KMS-11 (cell line): ENCODE data around the gene KIF3C.

ENCODE experiments used
- H2AFZ ChIP-seq: fragments of 200-600 bp; sonication (generic); 2 replicates; pipeline ENCODE4 v1.6.1; 2016; ENCODE audit warnings: antibody characterized with exemption, mixed run types, low read depth
- H3K27ac ChIP-seq: fragments of 200-600 bp; sonication (generic); 2 replicates; pipeline ENCODE4 v1.6.1; 2016; ENCODE audit warnings: mild to moderate bottlenecking, mixed run types
- H3K27me3 ChIP-seq: fragments of 200-600 bp; sonication (generic); 2 replicates; pipeline ENCODE4 v1.6.1; 2017; ENCODE audit warnings: mild to moderate bottlenecking, low read depth, mixed run types, moderate library complexity; ENCODE audit not compliant: insufficient read depth
- H3K36me3 ChIP-seq: fragments of 200-600 bp; sonication (generic); 2 replicates; pipeline ENCODE4 v1.6.1; 2017; ENCODE audit warnings: mild to moderate bottlenecking, mixed run types; ENCODE audit not compliant: insufficient read depth
- H3K4me1 ChIP-seq: fragments of 200-600 bp; sonication (generic); 2 replicates; pipeline ENCODE4 v1.6.1; 2016; ENCODE audit warnings: mild to moderate bottlenecking, low read depth, mixed run types; ENCODE audit not compliant: poor library complexity, severe bottlenecking
- H3K4me2 ChIP-seq: fragments of 200-600 bp; sonication (generic); 2 replicates; pipeline ENCODE4 v1.7.0; 2016; ENCODE audit warnings: mild to moderate bottlenecking, mixed run types
- H3K4me3 ChIP-seq: fragments of 200-600 bp; sonication (generic); IDR thresholded peaks from 2 replicates; pipeline ENCODE4 v1.6.1; 2017; ENCODE audit warnings: low read depth, low read length, mixed read lengths; ENCODE audit not compliant: insufficient read depth
- H3K79me2 ChIP-seq: fragments of 200-600 bp; sonication (generic); 2 replicates; pipeline ENCODE4 v1.6.1; 2016; ENCODE audit warnings: low read depth, mixed run types; ENCODE audit not compliant: insufficient read depth
- H3K9ac ChIP-seq: fragments of 200-600 bp; sonication (generic); 2 replicates; pipeline ENCODE4 v1.6.1; 2016; ENCODE audit warnings: mild to moderate bottlenecking, mixed run types
- H4K20me1 ChIP-seq: fragments of 200-600 bp; sonication (generic); 2 replicates; pipeline ENCODE4 v1.6.1; 2016; ENCODE audit warnings: mild to moderate bottlenecking, mixed run types; ENCODE audit not compliant: insufficient read depth
- TF ChIP-seq, protein P1 (sequence below): fragments of 200-600 bp; sonication (generic); conservative IDR thresholded peaks from 2 replicates; pipeline ENCODE4 v1.6.1; 2017; ENCODE audit warnings: low read depth, mild to moderate bottlenecking, antibody characterized with exemption, low read length, moderate library complexity, mixed read lengths

Gene KIF3C

DNA sequence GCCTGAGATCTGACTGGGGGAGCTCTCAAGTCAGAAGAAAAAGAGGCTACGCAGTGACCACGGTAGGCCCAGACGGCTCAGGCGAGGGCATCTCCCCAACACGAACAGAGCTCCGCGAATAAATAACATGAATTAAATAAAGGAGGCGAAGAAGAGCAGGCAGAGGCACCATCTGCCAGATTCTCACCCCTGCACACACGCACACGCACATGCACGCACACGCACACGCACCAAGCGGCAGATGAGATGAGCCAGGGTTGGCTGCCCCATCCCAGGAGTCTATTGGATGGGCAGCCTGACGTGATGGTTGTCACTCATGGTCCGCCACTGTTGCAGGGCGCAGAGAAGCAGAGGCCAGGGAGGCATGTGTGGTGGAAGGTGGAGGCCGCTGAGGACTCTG, 53.6 kb downstream of the KIF3C start:
- H2AFZ ChIP-seq = no peak overlapping the region
- TF ChIP-seq, protein P1, sequence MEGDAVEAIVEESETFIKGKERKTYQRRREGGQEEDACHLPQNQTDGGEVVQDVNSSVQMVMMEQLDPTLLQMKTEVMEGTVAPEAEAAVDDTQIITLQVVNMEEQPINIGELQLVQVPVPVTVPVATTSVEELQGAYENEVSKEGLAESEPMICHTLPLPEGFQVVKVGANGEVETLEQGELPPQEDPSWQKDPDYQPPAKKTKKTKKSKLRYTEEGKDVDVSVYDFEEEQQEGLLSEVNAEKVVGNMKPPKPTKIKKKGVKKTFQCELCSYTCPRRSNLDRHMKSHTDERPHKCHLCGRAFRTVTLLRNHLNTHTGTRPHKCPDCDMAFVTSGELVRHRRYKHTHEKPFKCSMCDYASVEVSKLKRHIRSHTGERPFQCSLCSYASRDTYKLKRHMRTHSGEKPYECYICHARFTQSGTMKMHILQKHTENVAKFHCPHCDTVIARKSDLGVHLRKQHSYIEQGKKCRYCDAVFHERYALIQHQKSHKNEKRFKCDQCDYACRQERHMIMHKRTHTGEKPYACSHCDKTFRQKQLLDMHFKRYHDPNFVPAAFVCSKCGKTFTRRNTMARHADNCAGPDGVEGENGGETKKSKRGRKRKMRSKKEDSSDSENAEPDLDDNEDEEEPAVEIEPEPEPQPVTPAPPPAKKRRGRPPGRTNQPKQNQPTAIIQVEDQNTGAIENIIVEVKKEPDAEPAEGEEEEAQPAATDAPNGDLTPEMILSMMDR = no peak
- H3K27ac ChIP-seq = no peak overlapping the region
- no peak overlapping the region for H3K4me3 ChIP-seq
- H3K27me3 ChIP-seq = no peaks in the 10 kb centered on the region
- H3K36me3 ChIP-seq = no peaks in the 10 kb centered on the region
- H3K79me2 ChIP-seq = no peaks in the 10 kb centered on the region
- peaks cover 19% of the 10 kb centered on the region for H3K4me1 ChIP-seq
- no peak overlapping the region for H3K9ac ChIP-seq
- H4K20me1 ChIP-seq = no peaks in the 10 kb centered on the region
- no peak overlapping the region for H3K4me2 ChIP-seq

DNA sequence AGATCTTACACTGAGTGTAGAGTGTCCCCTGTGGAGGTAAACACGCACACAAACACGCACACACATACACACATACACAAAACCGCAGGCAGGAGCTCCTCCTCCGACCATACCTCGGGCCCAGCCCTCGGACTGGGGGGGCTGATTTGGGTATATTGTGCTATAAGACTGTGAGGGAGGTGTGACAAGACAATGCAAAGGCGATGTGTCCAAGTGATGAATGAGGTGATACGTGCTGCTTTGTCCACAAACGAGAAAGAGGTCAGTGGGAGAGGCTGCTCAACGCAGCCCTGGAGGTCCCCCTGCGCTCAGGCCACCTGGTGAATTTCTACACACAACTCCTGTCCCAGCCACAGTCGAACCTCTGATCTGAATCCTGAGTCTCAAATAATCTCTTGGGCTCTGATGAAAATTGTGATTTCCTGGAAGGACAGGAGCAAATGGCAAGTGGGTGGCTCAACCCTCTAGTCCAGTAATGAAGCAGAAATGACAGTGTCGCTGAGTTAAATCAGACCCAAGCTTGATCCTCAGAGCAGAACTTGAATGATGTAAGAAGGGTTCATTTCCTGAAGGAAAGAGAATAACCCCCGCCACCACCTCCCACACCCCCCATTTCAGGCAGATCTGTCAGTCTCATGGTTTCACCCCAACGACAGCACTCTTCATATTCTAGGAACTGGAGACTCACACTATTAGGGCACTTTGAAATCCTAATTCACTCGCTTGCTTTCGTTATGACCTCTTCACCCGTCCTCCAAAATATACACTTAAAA, 55.1 kb downstream of the KIF3C start:
- Histone ChIP-seq H4K20me1 (no peaks in the 10 kb centered on the region), H3K4me3 (no peak overlapping the region), H3K27ac (no peak overlapping the region), H3K27me3 (no peaks in the 10 kb centered on the region), H2AFZ (no peak overlapping the region), H3K79me2 (no peaks in the 10 kb centered on the region), H3K36me3 (no peaks in the 10 kb centered on the region), H3K9ac (no peak overlapping the region), H3K4me1 (peaks cover 15% of the 10 kb centered on the region), H3K4me2 (no peak overlapping the region)
- TF ChIP-seq, protein P1 = no peak

DNA sequence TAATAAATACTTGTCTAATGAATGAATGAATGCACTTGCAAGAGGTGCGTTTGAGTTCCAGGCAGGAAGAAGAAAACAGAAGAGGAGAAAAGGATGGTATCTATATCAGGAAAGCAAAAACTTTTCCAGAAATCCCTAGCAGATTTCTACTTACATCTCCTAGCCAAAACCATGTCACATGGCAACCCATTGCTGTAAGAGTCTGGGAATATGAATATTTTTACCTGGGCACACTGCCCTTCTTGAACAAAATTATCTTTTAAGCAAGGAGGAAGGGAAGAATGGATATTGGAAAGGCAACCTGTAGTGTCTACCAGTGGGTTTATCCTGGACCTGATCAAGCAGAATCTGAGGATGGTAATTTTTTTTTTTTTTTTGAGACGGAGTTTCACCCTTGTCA, 59.8 kb downstream of the KIF3C start:
- Histone ChIP-seq H3K27me3 (no peaks in the 10 kb centered on the region), H2AFZ (no peak overlapping the region), H3K4me3 (no peak overlapping the region), H4K20me1 (no peaks in the 10 kb centered on the region), H3K36me3 (no peaks in the 10 kb centered on the region), H3K4me2 (no peak overlapping the region), H3K79me2 (no peaks in the 10 kb centered on the region), H3K4me1 (no peaks in the 10 kb centered on the region), H3K9ac (no peak overlapping the region), H3K27ac (no peak overlapping the region)
- TF ChIP-seq, protein P1 = no peak

DNA sequence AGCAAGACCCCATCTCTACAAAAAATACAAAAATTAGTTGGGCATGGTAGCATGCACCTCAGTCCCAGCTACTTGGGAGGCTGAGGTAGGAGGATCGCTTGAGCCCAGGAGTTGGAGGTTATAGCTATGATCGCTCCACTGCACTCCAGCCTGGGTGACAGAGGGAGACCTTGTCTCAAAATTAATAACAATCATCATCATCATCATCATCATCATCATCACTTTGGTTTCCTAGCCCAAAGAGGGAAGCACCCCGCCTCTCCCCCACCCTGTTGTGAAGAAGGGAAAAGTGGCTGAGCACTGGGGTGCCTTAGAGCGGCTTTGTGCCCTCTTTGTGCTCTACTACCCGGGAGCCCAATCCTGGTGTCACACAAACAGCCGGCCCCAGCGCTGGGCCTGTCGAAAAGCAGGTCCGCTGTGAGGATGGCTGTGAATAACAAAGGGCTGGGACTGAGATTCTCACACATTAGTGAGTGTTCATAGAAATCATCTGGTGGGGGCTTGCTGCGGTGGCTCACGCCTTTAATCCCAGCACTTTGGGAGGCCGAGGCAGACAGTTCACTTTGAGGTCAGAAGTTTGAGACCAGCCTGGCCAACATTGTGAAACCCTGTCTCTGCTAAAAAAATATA, 61.4 kb downstream of the KIF3C start:
- TF ChIP-seq, protein P1 = no peak

More for the DNA sequence above, 61.4 kb downstream of the KIF3C start:
- no peaks in the 10 kb centered on the region for H3K27me3 ChIP-seq
- H2AFZ ChIP-seq = no peak overlapping the region
- H3K27ac ChIP-seq = no peak overlapping the region
- no peaks in the 10 kb centered on the region for H3K4me1 ChIP-seq
- no peak overlapping the region for H3K4me2 ChIP-seq
- no peak overlapping the region for H3K9ac ChIP-seq
- no peaks in the 10 kb centered on the region for H4K20me1 ChIP-seq
- H3K36me3 ChIP-seq = no peaks in the 10 kb centered on the region
- H3K79me2 ChIP-seq = no peaks in the 10 kb centered on the region
- no peak overlapping the region for H3K4me3 ChIP-seq
